Activated T-helper 9 cell treated with anti-CD3 and anti-CD28 coated beads, Interleukin-2, amount 50 U/mL, for 16 hours (primary cell): ENCODE results near the gene LMX1B.
"Not testable (repeated sequence)": the region's sequence is repeated elsewhere in the genome, so short reads cannot be mapped to it uniquely, and the experiment has no call there.

ENCODE experiments used
- DNase-seq: peaks from one replicate; pipeline ENCODE4 v3.0.0-alpha.2; 2020; ENCODE audit warnings: low read depth

The LMX1B gene

GRCh38 chr9:126708178-126708577 lies 94.5 kb downstream of the LMX1B start:
- DNase-seq: no peak

DNA sequence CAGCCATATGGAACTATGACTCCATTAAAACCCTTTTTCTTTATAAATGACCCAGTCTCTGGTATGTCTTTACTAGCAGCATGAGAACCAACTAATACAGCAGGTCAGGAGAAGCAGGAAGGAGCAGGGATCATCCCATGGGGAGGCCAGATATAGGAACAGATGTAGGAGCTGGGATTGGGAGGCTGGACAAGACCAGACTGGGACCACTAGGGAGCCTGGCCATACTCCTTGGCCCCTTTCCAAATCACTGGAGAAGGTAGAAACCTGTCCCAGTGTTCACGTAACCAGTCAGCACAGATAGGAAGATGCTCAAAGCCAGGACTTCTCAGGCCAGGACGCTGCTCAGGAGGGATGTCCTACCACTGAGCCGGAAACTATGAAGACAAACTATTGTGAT lies 95.5 kb downstream of the LMX1B start:
- DNase-seq: no peak

DNA sequence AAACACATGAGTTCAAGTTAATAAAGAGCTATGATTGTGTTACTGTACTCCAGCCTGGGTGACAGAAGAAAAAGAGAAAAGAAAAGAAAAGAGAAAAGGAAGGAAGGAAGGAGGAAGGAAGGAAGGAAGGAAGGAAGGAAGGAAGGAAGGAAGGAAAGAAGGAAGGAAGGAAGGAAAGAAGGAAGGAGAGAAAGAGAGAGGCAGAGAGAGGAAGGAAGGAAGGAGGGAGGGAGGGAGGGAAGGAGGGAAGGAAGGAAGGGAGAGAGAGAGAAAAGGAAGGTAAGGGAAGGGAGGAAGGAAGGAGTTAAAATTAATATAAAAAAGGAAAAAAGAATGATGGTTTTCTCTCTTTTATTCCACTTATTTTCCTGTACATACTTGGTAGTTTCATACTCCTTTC lies 101.7 kb downstream of the LMX1B start:
- DNase-seq: no peak

GRCh38 chr9:126717441-126717840 lies 103.7 kb downstream of the LMX1B start:
- DNase-seq: not testable (repeated sequence)

- DNase-seq: peak; percentile 76
These were observed 105.9 kb downstream of the LMX1B start for GRCh38 chr9:126719618-126720031.

GRCh38 chr9:126720036-126720435 lies 106.3 kb downstream of the LMX1B start:
- no peak for DNase-seq

GRCh38 chr9:126720661-126721563 lies 107.2 kb downstream of the LMX1B start:
- DNase-seq: no peak

GRCh38 chr9:126721564-126721981 lies 107.8 kb downstream of the LMX1B start:
- DNase-seq: no peak

- DNase-seq: peak; percentile 89
These were observed 108.7 kb downstream of the LMX1B start for GRCh38 chr9:126722252-126722921.

GRCh38 chr9:126722922-126723806 lies 109.4 kb downstream of the LMX1B start:
- DNase-seq: peak; percentile 61

GRCh38 chr9:126723807-126724172 lies 110.1 kb downstream of the LMX1B start:
- no peak for DNase-seq

DNA sequence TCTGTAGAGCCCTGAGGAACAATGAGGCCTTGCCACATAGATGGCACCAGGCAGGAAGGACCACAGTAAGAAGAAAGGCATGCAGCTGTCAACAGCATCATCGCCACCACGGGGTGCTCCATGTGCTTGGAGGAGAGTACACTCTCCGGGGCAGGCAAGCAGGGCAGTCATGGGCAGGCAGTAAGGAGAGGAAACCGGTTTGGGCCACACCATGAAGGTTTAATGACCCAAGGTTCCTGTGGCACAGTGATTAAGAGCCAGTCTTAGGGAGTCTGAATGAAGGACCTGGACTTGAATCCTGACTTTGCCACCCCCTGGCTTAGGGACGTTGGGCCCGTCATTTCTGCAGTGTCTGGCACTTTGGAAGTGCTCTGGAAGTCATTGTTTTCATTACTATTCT lies 110.5 kb downstream of the LMX1B start:
- no peak for DNase-seq

- not testable (repeated sequence) for DNase-seq
These were observed 111.8 kb downstream of the LMX1B start for GRCh38 chr9:126725485-126725884.

DNA sequence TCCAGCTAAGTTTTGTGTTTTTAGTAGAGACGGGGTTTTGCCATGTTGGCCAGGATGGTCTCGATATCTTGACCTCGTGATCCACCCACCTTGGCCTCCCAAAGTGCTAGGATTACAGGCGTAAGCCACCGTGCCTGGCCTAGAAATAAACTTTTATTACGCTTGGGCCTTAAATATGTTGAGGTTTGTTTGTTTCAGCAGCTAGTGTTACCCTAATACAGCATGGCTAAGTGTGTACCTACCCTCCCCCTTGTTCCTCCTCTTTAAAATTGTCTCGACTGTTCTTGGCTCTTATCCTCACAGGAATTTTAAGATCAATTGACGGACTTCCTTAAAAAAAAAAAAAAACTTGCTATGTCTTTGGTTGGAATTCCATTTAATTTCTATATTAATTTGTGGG lies 114.5 kb downstream of the LMX1B start:
- DNase-seq: not testable (repeated sequence)

DNA sequence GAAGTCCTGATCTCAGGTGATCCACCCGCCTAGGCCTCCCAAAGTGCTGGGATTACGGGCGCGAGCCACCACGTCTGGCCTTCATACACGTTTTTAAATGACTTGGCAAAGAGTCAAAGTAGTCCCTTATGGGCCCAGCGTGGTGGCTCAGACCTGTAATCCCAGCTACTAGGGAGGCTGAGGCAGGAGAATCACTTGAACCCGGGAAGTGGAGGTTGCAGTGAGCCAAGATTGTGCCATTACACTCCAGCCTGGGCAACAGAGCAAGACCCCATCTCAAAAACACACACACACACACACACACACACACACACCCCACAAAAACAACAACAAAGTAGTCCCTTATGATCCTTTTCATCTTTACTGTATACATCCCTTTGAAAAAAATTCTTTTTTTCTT lies 116.9 kb downstream of the LMX1B start:
- not testable (repeated sequence) for DNase-seq

GRCh38 chr9:126733005-126733404 lies 119.3 kb downstream of the LMX1B start:
- no peak for DNase-seq

- DNase-seq: no peak
These were observed 121.1 kb downstream of the LMX1B start for GRCh38 chr9:126734877-126735276.

- no peak for DNase-seq
These were observed 121.8 kb downstream of the LMX1B start for GRCh38 chr9:126735482-126735881.

DNA sequence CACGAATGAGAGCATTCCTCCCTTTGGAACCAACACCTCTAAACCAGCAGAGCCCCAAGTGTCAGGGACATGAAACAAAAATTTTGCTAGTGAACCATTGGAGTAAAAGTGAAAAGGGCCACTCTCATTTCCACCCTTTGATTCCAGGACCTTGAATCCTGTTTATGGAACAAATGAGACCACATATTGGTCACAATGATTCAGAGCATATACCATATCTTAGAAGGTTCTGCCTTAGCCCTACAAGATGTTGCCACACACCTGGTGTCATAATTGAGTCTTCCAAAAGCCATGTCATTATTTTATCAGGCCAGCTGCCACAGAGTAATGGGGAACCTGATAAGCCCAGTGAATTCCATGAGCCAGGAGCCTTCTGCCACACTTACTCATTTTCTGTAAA lies 124.8 kb downstream of the LMX1B start:
- no peak for DNase-seq

DNA sequence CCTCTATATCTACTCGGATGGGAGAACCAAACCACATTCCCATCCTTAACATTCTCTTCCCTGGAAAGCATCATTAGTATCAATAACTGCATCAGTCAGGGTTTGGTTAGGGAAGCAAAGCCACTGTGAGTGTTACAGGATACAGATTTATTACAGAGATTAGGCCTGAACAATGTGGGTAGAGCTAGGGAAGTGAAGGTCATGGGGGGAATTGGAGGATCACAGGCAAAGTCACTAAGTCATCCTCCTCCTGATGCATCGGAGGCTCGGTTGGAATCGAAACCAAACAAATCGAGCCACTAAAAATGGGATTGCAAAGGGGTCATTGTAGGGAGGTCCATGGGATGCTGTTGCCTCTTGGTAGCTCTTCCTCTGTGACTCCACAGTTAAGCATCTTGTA lies 129.3 kb downstream of the LMX1B start:
- DNase-seq: no peak

GRCh38 chr9:126745574-126746411 lies 132.1 kb downstream of the LMX1B start:
- DNase-seq: no peak
